Sigmoid colon (tissue), 7 donors: ENCODE results near the gene NRXN3. TPM values are rescaled to one million over a fixed set of nuclear protein-coding genes. Genes with fewer than 3 reads are reported as not detected.

Experiments used
- DNase-seq: peaks from one replicate; pipeline ENCODE4 v3.0.0-alpha.2; 2019
- H3K27ac ChIP-seq, 4 donors: fragments of 200-600 bp; sonication (generic); one replicate each; pipeline ENCODE4 v1.5.1; 2016 to 2019; ENCODE audit warnings: mild to moderate bottlenecking in 1 of 4
- H3K27me3 ChIP-seq, 3 donors: fragments of 200-600 bp; sonication (generic); one replicate each; pipeline ENCODE4 v1.5.1; 2019; ENCODE audit warnings: mild to moderate bottlenecking in 1 of 3
- H3K36me3 ChIP-seq, 4 donors: fragments of 200-600 bp; sonication (generic); one replicate each; pipeline ENCODE4 v1.5.1; 2016 to 2019
- H3K4me1 ChIP-seq, 4 donors: fragments of 200-600 bp; sonication (generic); one replicate each; pipeline ENCODE4 v1.5.1; 2017 to 2019
- H3K4me3 ChIP-seq, 4 donors: fragments of 200-600 bp; sonication (generic); one replicate each; pipeline ENCODE4 v1.5.1; 2017 to 2019; ENCODE audit warnings: mild to moderate bottlenecking in 2 of 4, moderate library complexity in 1 of 4
- H3K9me3 ChIP-seq, 4 donors: fragments of 200-600 bp in 3 of 4; sonication (generic) in 3 of 4; one replicate each; pipeline versions ENCODE4 v1.5.1 to v1.6.1; 2013 to 2019
- EP300 ChIP-seq, 4 donors: sonication (generic); formaldehyde crosslinking; IDR thresholded peaks; one replicate each; pipeline ENCODE4 v1.6.1; 2017; ENCODE audit warnings: antibody characterized with exemption in 4 of 4
- POLR2A ChIP-seq, 2 donors: fragments of 450-650 bp; IDR thresholded peaks; one replicate each; pipeline ENCODE4 v1.6.1; 2016; ENCODE audit warnings: antibody characterized with exemption in 2 of 2, mild to moderate bottlenecking in 2 of 2, moderate library complexity in 2 of 2
- POLR2AphosphoS5 ChIP-seq, 4 donors: sonication (generic); formaldehyde crosslinking; IDR thresholded peaks; one replicate each; pipeline ENCODE4 v1.6.1; 2017; ENCODE audit warnings: antibody characterized with exemption in 4 of 4
- WGBS, 2 donors: extraction: QIAGEN DNeasy Blood & Tissue Kit; methylation state at CpG; one replicate each; pipeline ENCODE4 v1.1.7; 2013; 5-methylcytosine and 5-hydroxymethylcytosine counted together
- intact Hi-C: fragments of 100-400 bp; cut with DNase I; formaldehyde crosslinking; loops from one replicate; pipeline ENCODE4 v1.15.1; 2023
- polyA plus RNA-seq, 3 donors: library from polyadenylated mRNA; stranded (reverse); fragments of 200-250 nt; gene quantifications; one replicate each; pipeline ENCODE4 v1.2.3, GENCODE V29; 2013
- total RNA-seq, 4 donors: library from RNA; depleted of rRNA; stranded (reverse); fragments of >200 nt; gene quantifications; one replicate each; pipeline ENCODE4 v1.1.0, GENCODE V29; 2016
- TF ChIP-seq, protein P1 (sequence below), 4 experiments: fragments of 450-650 bp in 3 of 4; fragments of 200-600 bp in 1 of 4; IDR thresholded peaks; one replicate each; pipeline ENCODE4 v1.5.1; 2016 to 2019; ENCODE audit warnings: antibody characterized with exemption in 4 of 4, mild to moderate bottlenecking in 3 of 4, moderate library complexity in 2 of 4
- donor health status: healthy with polysubstance abuse.
- donor health status: Bipolar disorder and iron deficiency.
- donor health status: healthy.

NRXN3 gene
- total and polyA plus RNA-seq, 7 donors, result 0.23 to 46.3 (median 23.2) TPM

GRCh38 chr14:78346747-78347146 is 176.6 kb downstream of the NRXN3 start:
- Histone ChIP-seq H3K36me3 (no peaks in the 10 kb centered on the region), H3K9me3 (no peaks in the 10 kb centered on the region)

DNA sequence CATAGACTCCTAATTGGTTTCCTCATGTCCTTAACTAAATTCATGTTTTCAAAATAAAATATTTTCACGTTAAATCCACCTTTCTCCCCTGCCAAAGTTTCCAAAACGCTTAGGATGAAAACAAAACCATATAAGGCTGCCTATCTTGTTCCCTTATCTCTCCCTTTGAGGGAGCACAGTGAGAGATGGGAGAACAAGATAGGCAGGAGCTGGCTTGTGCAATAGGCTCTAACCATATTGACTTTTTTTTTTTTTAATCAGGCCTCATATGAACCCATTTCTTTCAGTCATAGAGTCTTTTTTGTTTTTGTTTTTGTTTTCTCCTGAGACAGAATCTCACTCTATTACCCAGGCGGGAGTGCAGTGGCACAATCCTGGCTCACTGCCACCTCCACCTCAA is 184.9 kb downstream of the NRXN3 start:
- Histone ChIP-seq H3K4me1 (no peaks in the 10 kb centered on the region), H3K36me3 (no peaks in the 10 kb centered on the region), H3K4me3 (no peak overlapping the region), H3K9me3 (no peaks in the 10 kb centered on the region), H3K27ac (no peak overlapping the region), H3K27me3 (no peaks in the 10 kb centered on the region)
- TF ChIP-seq POLR2A (IDR thresholded peaks at IDR 0.05), result no peak
- no peak for TF ChIP-seq POLR2AphosphoS5 (IDR thresholded peaks at IDR 0.05)
- TF ChIP-seq, protein P1, sequence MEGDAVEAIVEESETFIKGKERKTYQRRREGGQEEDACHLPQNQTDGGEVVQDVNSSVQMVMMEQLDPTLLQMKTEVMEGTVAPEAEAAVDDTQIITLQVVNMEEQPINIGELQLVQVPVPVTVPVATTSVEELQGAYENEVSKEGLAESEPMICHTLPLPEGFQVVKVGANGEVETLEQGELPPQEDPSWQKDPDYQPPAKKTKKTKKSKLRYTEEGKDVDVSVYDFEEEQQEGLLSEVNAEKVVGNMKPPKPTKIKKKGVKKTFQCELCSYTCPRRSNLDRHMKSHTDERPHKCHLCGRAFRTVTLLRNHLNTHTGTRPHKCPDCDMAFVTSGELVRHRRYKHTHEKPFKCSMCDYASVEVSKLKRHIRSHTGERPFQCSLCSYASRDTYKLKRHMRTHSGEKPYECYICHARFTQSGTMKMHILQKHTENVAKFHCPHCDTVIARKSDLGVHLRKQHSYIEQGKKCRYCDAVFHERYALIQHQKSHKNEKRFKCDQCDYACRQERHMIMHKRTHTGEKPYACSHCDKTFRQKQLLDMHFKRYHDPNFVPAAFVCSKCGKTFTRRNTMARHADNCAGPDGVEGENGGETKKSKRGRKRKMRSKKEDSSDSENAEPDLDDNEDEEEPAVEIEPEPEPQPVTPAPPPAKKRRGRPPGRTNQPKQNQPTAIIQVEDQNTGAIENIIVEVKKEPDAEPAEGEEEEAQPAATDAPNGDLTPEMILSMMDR (IDR thresholded peaks at IDR 0.05), result no peak
- TF ChIP-seq EP300 (IDR thresholded peaks at IDR 0.05), result no peak
- 72 to 78% methylated on average over 3 of the region's 3 CpGs for WGBS, 2 donors
- intact Hi-C loops, result no loop called here
- no peak for DNase-seq

More at GRCh38 chr14:78346747-78347146, 176.6 kb downstream of the NRXN3 start:
- DNase-seq, result no peak
- intact Hi-C loops, result no loop called here
- no peaks in the 10 kb centered on the region for H3K4me1 ChIP-seq
- no peak overlapping the region for H3K27ac ChIP-seq
- no peak overlapping the region for H3K4me3 ChIP-seq
- H3K27me3 ChIP-seq, result no peaks in the 10 kb centered on the region
- 21 to 64% methylated on average over 5 of the region's 5 CpGs for WGBS, 2 donors
- TF ChIP-seq POLR2AphosphoS5 (IDR thresholded peaks at IDR 0.05) (no peak), POLR2A (IDR thresholded peaks at IDR 0.05) (no peak), EP300 (IDR thresholded peaks at IDR 0.05) (no peak)
- TF ChIP-seq, protein P1 (IDR thresholded peaks at IDR 0.05), result no peak

GRCh38 chr14:78356391-78356790 is 186.2 kb downstream of the NRXN3 start:
- Histone ChIP-seq H3K4me3 (no peak overlapping the region), H3K27me3 (no peaks in the 10 kb centered on the region), H3K4me1 (no peaks in the 10 kb centered on the region), H3K27ac (no peak overlapping the region), H3K9me3 (no peaks in the 10 kb centered on the region), H3K36me3 (no peaks in the 10 kb centered on the region)
- 43 to 62% methylated on average over 3 of the region's 3 CpGs for WGBS, 2 donors
- DNase-seq, result no peak
- TF ChIP-seq, protein P1 (IDR thresholded peaks at IDR 0.05), result no peak
- TF ChIP-seq POLR2A (IDR thresholded peaks at IDR 0.05) (no peak), POLR2AphosphoS5 (IDR thresholded peaks at IDR 0.05) (no peak)
- intact Hi-C loops, result no loop called here

DNA sequence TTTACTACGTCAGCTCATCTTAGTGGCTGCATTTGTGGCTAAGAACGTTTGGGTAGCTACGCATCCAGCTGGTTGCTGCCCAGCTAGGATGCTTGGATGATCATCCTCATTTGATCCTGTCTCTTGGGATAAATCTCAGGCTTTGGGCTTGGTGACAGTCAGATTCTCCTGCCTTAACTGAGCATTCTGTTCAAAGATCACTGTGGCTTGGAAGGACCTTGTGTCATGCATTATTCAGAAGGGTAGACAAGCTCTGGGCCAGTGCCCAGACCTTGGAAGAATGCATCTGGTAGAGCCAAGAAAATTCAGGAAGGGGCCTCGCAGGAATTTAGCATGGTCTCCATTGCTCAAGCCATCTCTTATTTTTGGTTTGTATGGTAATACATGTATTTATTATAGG is 188.4 kb downstream of the NRXN3 start:
- Histone ChIP-seq H3K36me3 (no peaks in the 10 kb centered on the region), H3K27ac (no peak overlapping the region), H3K4me1 (no peaks in the 10 kb centered on the region), H3K27me3 (no peaks in the 10 kb centered on the region), H3K9me3 (no peaks in the 10 kb centered on the region), H3K4me3 (no peak overlapping the region)
- WGBS, 2 donors, result 85 to 88% methylated on average over 4 of the region's 4 CpGs
- no peak for DNase-seq
- intact Hi-C loops, result no loop called here
- TF ChIP-seq POLR2AphosphoS5 (IDR thresholded peaks at IDR 0.05), result no peak
- TF ChIP-seq, protein P1 (IDR thresholded peaks at IDR 0.05), result no peak
- no peak for TF ChIP-seq POLR2A (IDR thresholded peaks at IDR 0.05)
- no peak for TF ChIP-seq EP300 (IDR thresholded peaks at IDR 0.05)

DNA sequence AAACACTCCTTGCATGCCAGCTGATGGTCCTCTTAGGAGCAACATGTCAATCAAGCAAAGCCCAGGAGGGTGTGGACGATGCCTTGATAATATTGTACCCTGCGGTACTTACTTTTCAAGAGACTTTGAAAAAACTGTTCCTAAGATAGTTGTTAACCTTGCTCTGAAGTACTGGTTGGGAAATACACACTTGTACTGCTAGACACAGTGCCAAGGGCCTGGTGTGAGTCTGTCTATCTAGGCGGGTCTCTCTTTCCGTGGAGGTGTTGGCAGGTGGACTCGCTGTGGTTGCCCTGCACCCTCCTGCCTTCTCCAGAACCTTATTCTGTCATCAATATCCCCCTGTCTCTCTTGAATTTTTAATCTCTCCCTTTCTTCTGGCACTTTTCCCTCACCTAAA is 189.4 kb downstream of the NRXN3 start:
- Histone ChIP-seq H3K4me1 (no peaks in the 10 kb centered on the region), H3K27ac (no peak overlapping the region), H3K36me3 (no peaks in the 10 kb centered on the region), H3K27me3 (no peaks in the 10 kb centered on the region), H3K9me3 (no peaks in the 10 kb centered on the region), H3K4me3 (no peak overlapping the region)
- TF ChIP-seq POLR2AphosphoS5 (IDR thresholded peaks at IDR 0.05) (no peak), EP300 (IDR thresholded peaks at IDR 0.05) (no peak)
- TF ChIP-seq, protein P1 (IDR thresholded peaks at IDR 0.05), result no peak
- intact Hi-C loops, result no loop called here
- WGBS, 2 donors, result 86 to 92% methylated on average over 5 of the region's 5 CpGs
- no peak for DNase-seq
